GM23248 (cell line): Measurements from ENCODE around the gene ZNF407.

ENCODE experiments used
- EZH2 ChIP-seq: fragments of 200-600 bp; sonication (generic); IDR thresholded peaks from 2 replicates; pipeline ENCODE4 v1.6.1; 2018; ENCODE audit warnings: antibody characterized with exemption, mild to moderate bottlenecking; ENCODE audit not compliant: insufficient read depth, poor library complexity, severe bottlenecking
- EZH2phosphoT487 ChIP-seq: fragments of 200-600 bp; sonication (generic); IDR thresholded peaks from 2 replicates; pipeline ENCODE4 v1.6.1; 2018; ENCODE audit warnings: antibody characterized with exemption, moderate library complexity, mild to moderate bottlenecking, low read depth; ENCODE audit not compliant: insufficient read depth

- no peak for TF ChIP-seq EZH2
- TF ChIP-seq EZH2phosphoT487, result no peak
Measured at GRCh38 chr18:74610860-74611259, 13.2 kb downstream of the ZNF407 start.
